IPS-18c (cell line): ENCODE results near the gene FECH.

ENCODE experiments used
- H3K4me3 ChIP-seq: 2 replicates; pipeline ENCODE4 v1.7.0; 2013; ENCODE audit warnings: low read depth, mild to moderate bottlenecking, low read length, moderate library complexity; ENCODE audit not compliant: insufficient read depth
- H3K9me3 ChIP-seq: one replicate; pipeline ENCODE4 v1.6.1; 2013; ENCODE audit warnings: mild to moderate bottlenecking, low read length, moderate library complexity; ENCODE audit not compliant: control insufficient read depth, insufficient read depth

The FECH gene

GRCh38 chr18:57502624-57503023 lies 83.9 kb downstream of the FECH start:
- Histone ChIP-seq H3K4me3 (no peak overlapping the region), H3K9me3 (no peaks in the 10 kb centered on the region)

GRCh38 chr18:57498682-57499256 lies 87.7 kb downstream of the FECH start:
- no peak overlapping the region for H3K4me3 ChIP-seq

More at GRCh38 chr18:57498682-57499256, 87.7 kb downstream of the FECH start:
- H3K9me3 ChIP-seq, result no peaks in the 10 kb centered on the region
